ENCODE results near the gene YIPF5.

Gene YIPF5

GRCh38 chr5:144125163-144125726, 45.2 kb downstream of the YIPF5 start:
- DNase-seq (ENCODE audit: low read depth in 4 of 4, low spot score in 1 of 4) = no peak

- no peak for DNase-seq (ENCODE audit: low read depth in 4 of 4, low spot score in 1 of 4)
Observed at GRCh38 chr5:144122641-144123040, 47.8 kb downstream of the YIPF5 start.

GRCh38 chr5:144122081-144122480, 48.4 kb downstream of the YIPF5 start:
- no peak for DNase-seq (ENCODE audit: low read depth in 4 of 4, low spot score in 1 of 4)

GRCh38 chr5:144121577-144121976, 48.9 kb downstream of the YIPF5 start:
- DNase-seq (ENCODE audit: low read depth in 4 of 4, low spot score in 1 of 4) = no peak

GRCh38 chr5:144120661-144121180, 49.7 kb downstream of the YIPF5 start:
- DNase-seq (ENCODE audit: low read depth in 4 of 4, low spot score in 1 of 4) = no peak

- DNase-seq (ENCODE audit: low read depth in 4 of 4, low spot score in 1 of 4) = no peak
Observed at GRCh38 chr5:144117412-144117811, 53.0 kb downstream of the YIPF5 start.

- DNase-seq (ENCODE audit: low read depth in 4 of 4, low spot score in 1 of 4) = no peak
Observed at GRCh38 chr5:144114571-144114970, 55.9 kb downstream of the YIPF5 start.
